H9 (cell line): ENCODE data around the gene IMMP2L. TPM values are rescaled to one million over a fixed set of nuclear protein-coding genes. Genes with fewer than 3 reads are reported as not detected.

Experiments
- DNase-seq: peaks from one replicate; pipeline ENCODE4 v3.0.0-alpha.2; 2017
- H2AFZ ChIP-seq: one replicate; pipeline ENCODE4 v1.6.1; 2013; ENCODE audit warnings: mild to moderate bottlenecking, low read length, control low read depth, moderate library complexity
- H2AK5ac ChIP-seq: 2 replicates; pipeline ENCODE4 v1.6.1; 2013; ENCODE audit warnings: low read length, control low read depth, mixed read lengths; ENCODE audit not compliant: insufficient read length
- H2BK120ac ChIP-seq: one replicate; pipeline ENCODE4 v1.6.1; 2013; ENCODE audit warnings: low read depth, mild to moderate bottlenecking, low read length, control low read depth, inconsistent platforms; ENCODE audit not compliant: poor library complexity, severe bottlenecking
- H2BK12ac ChIP-seq: 2 replicates; pipeline ENCODE4 v1.6.1; 2013; ENCODE audit warnings: low read length, control low read depth, mixed read lengths, low read depth; ENCODE audit not compliant: insufficient read length
- H2BK15ac ChIP-seq: 2 replicates; pipeline ENCODE4 v1.6.1; 2013; ENCODE audit warnings: low read depth, low read length, control low read depth
- H2BK20ac ChIP-seq: one replicate; pipeline ENCODE4 v1.6.1; 2013; ENCODE audit warnings: low read depth, mild to moderate bottlenecking, low read length, control low read depth, inconsistent platforms; ENCODE audit not compliant: poor library complexity, severe bottlenecking
- H2BK5ac ChIP-seq: 2 replicates; pipeline ENCODE4 v1.6.1; 2013; ENCODE audit warnings: low read length, control low read depth, mixed read lengths; ENCODE audit not compliant: insufficient read length
- H3K14ac ChIP-seq: 2 replicates; pipeline ENCODE4 v1.6.1; 2013; ENCODE audit warnings: low read length, control low read depth; ENCODE audit not compliant: insufficient read depth
- H3K18ac ChIP-seq: 2 replicates; pipeline ENCODE4 v1.6.1; 2013; ENCODE audit warnings: low read depth, mild to moderate bottlenecking, mixed read lengths, low read length, control low read depth; ENCODE audit not compliant: insufficient read length
- H3K23ac ChIP-seq: 2 replicates; pipeline ENCODE4 v1.6.1; 2013; ENCODE audit warnings: low read length, control low read depth, mixed read lengths, low read depth; ENCODE audit not compliant: insufficient read length
- H3K23me2 ChIP-seq: 2 replicates; pipeline ENCODE4 v1.6.1; 2013; ENCODE audit warnings: low read depth, mild to moderate bottlenecking, mixed read lengths, low read length, control low read depth; ENCODE audit not compliant: insufficient read length, poor library complexity, severe bottlenecking
- H3K27ac ChIP-seq: 2 replicates; pipeline ENCODE4 v1.5.1; 2013; ENCODE audit warnings: low read length, control low read depth, mixed read lengths, low read depth; ENCODE audit not compliant: insufficient read length
- H3K27me3 ChIP-seq: 2 replicates; pipeline ENCODE4 v1.6.1; 2013; ENCODE audit warnings: low read length, control low read depth, inconsistent platforms; ENCODE audit not compliant: insufficient read depth
- H3K4ac ChIP-seq: 2 replicates; pipeline ENCODE4 v1.6.1; 2013; ENCODE audit warnings: low read depth, mild to moderate bottlenecking, control low read depth, inconsistent platforms, low read length, moderate library complexity
- H3K4me1 ChIP-seq: 2 replicates; pipeline ENCODE4 v1.6.1; 2013; ENCODE audit warnings: low read length, control low read depth, inconsistent platforms; ENCODE audit not compliant: insufficient read depth
- H3K4me2 ChIP-seq: 2 replicates; pipeline ENCODE4 v1.6.1; 2013; ENCODE audit warnings: low read length, control low read depth, mixed read lengths; ENCODE audit not compliant: insufficient read length, insufficient read depth
- H3K56ac ChIP-seq: 2 replicates; pipeline ENCODE4 v1.6.1; 2013; ENCODE audit warnings: low read depth, mild to moderate bottlenecking, mixed read lengths, low read length, control low read depth; ENCODE audit not compliant: insufficient read length
- H3K79me1 ChIP-seq: 2 replicates; pipeline ENCODE4 v1.6.1; 2013; ENCODE audit warnings: low read depth, mild to moderate bottlenecking, moderate library complexity, low read length, control low read depth, inconsistent platforms; ENCODE audit not compliant: insufficient read depth, poor library complexity, severe bottlenecking
- H3K79me2 ChIP-seq: 2 replicates; pipeline ENCODE4 v1.6.1; 2013; ENCODE audit warnings: low read length, control low read depth, inconsistent platforms; ENCODE audit not compliant: insufficient read depth
- H3K9ac ChIP-seq: 2 replicates; pipeline ENCODE4 v1.6.1; 2013; ENCODE audit warnings: low read length, control low read depth, mixed read lengths; ENCODE audit not compliant: insufficient read length; ENCODE audit errors: extremely low read depth
- H3K9me3 ChIP-seq: one replicate; pipeline ENCODE4 v1.6.1; 2013; ENCODE audit warnings: low read depth, low read length, inconsistent platforms; ENCODE audit not compliant: control insufficient read depth
- H3T11ph ChIP-seq: one replicate; pipeline ENCODE4 v1.6.1; 2013; ENCODE audit warnings: mild to moderate bottlenecking, low read length, control low read depth, inconsistent platforms
- H4K20me1 ChIP-seq: one replicate; pipeline ENCODE4 v1.6.1; 2013; ENCODE audit not compliant: control insufficient read depth, insufficient read length, insufficient read depth
- H4K5ac ChIP-seq: 2 replicates; pipeline ENCODE4 v1.6.1; 2013; ENCODE audit warnings: low read depth, mild to moderate bottlenecking, mixed read lengths, low read length, control low read depth; ENCODE audit not compliant: insufficient read length
- H4K8ac ChIP-seq: replicated peaks from 2 replicates; pipeline ENCODE4 v1.6.1; 2013; ENCODE audit warnings: low read length, control low read depth, mixed read lengths, low read depth; ENCODE audit not compliant: insufficient read length
- H4K91ac ChIP-seq: 2 replicates; pipeline ENCODE4 v1.6.1; 2013; ENCODE audit warnings: low read depth, mild to moderate bottlenecking, moderate library complexity, mixed read lengths, low read length, control low read depth; ENCODE audit not compliant: insufficient read length
- H3K27ac Mint-ChIP-seq, 3 experiments: 2 replicates in 2 of 3; 3 replicates in 1 of 3; pipeline ENCODE4 v1.8.0; 2020 to 2021; ENCODE audit warnings: mixed read lengths in 3 of 3, mild to moderate bottlenecking in 1 of 3, moderate library complexity in 1 of 3
- H3K27me3 Mint-ChIP-seq: 2 replicates; pipeline ENCODE4 v1.8.0; 2021; ENCODE audit warnings: low read depth, mild to moderate bottlenecking, moderate library complexity, mixed read lengths
- H3K36me3 Mint-ChIP-seq, 3 experiments: 2 replicates in 2 of 3; 3 replicates in 1 of 3; pipeline ENCODE4 v1.8.0; 2020 to 2021; ENCODE audit warnings: low read depth in 3 of 3, mixed read lengths in 3 of 3; ENCODE audit not compliant: insufficient read depth in 1 of 3
- H3K4me1 Mint-ChIP-seq, 2 experiments: 2 replicates each; pipeline ENCODE4 v1.8.0; 2020; ENCODE audit warnings: mixed read lengths in 2 of 2
- H3K4me3 Mint-ChIP-seq, 2 experiments: 2 replicates in 1 of 2; 3 replicates in 1 of 2; pipeline ENCODE4 v1.8.0; 2020 to 2021; ENCODE audit warnings: mild to moderate bottlenecking in 2 of 2, mixed read lengths in 2 of 2, moderate library complexity in 1 of 2
- H3K9me3 Mint-ChIP-seq, 2 experiments: 2 replicates in 1 of 2; 3 replicates in 1 of 2; pipeline ENCODE4 v1.8.0; 2020; ENCODE audit warnings: mild to moderate bottlenecking in 2 of 2, mixed read lengths in 2 of 2, moderate library complexity in 1 of 2
- CTCF ChIP-seq: fragments of 200-600 bp; sonication (generic); conservative IDR thresholded peaks from 3 replicates; pipeline ENCODE4 v1.8.0; 2021; ENCODE audit warnings: antibody characterized with exemption, mild to moderate bottlenecking
- WGBS: extraction: QIAGEN DNeasy Blood & Tissue Kit; methylation state at CpG from one replicate; pipeline ENCODE4 v1.1.7; 2013; ENCODE audit warnings: missing lambda C conversion rate, low lambda C conversion rate, mixed read lengths; ENCODE audit not compliant: insufficient read length; ENCODE audit errors: extremely low coverage; 5-methylcytosine and 5-hydroxymethylcytosine counted together
- total RNA-seq: library from RNA; stranded (reverse); gene quantifications from 2 replicates; pipeline ENCODE4 v1.2.1, GENCODE V29; 2021

IMMP2L gene
- total RNA-seq, 1 experiment from 2014 or later = 14.7 TPM

- no peak overlapping the region for H2AFZ ChIP-seq
- H3K79me2 ChIP-seq = no peaks in the 10 kb centered on the region
- WGBS = no CpG with 5 or more reads among the region's 2 CpGs
- no peaks in the 10 kb centered on the region for H3K9me3 Mint-ChIP-seq
- no peaks in the 10 kb centered on the region for H3K27me3 Mint-ChIP-seq
- H4K91ac ChIP-seq = no peak overlapping the region
- H3K9me3 ChIP-seq = no peaks in the 10 kb centered on the region
- H3K23ac ChIP-seq = no peak overlapping the region
- H3K18ac ChIP-seq = no peak overlapping the region
- DNase-seq = no peak
- H4K5ac ChIP-seq = no peak overlapping the region
- no peak overlapping the region for H3T11ph ChIP-seq
- H3K27ac ChIP-seq = no peak overlapping the region
- H3K4me3 Mint-ChIP-seq = no peak overlapping the region
- no peak for TF ChIP-seq CTCF
- no peaks in the 10 kb centered on the region for H4K20me1 ChIP-seq
- no peaks in the 10 kb centered on the region for H3K23me2 ChIP-seq
- no peak overlapping the region for H3K56ac ChIP-seq
- H3K4me1 ChIP-seq = no peaks in the 10 kb centered on the region; the same call in 1 of the 2 replicates
- no peaks in the 10 kb centered on the region for H3K79me1 ChIP-seq
- H3K9ac ChIP-seq = no peak overlapping the region
- H2BK12ac ChIP-seq = no peak overlapping the region
- no peak overlapping the region for H2BK15ac ChIP-seq
- H3K36me3 Mint-ChIP-seq = no peaks in the 10 kb centered on the region
- no peak overlapping the region for H2AK5ac ChIP-seq
- H2BK5ac ChIP-seq = no peak overlapping the region
- H3K4me1 Mint-ChIP-seq = peaks cover 4 to 6% of the 10 kb centered on the region in 2 experiments
- no peak overlapping the region for H3K4ac ChIP-seq
- no peak overlapping the region for H3K27ac Mint-ChIP-seq
- no peak overlapping the region for H2BK120ac ChIP-seq
- H3K14ac ChIP-seq = no peak overlapping the region
- H4K8ac ChIP-seq = no peak overlapping the region
- no peak overlapping the region for H3K4me2 ChIP-seq
- no peak overlapping the region for H2BK20ac ChIP-seq
- H3K27me3 ChIP-seq = no peaks in the 10 kb centered on the region
Measured at GRCh38 chr7:111388016-111388415, 174.3 kb downstream of the IMMP2L start.
